ENCODE data around the gene NANOGP8.
"Not testable (repeated sequence)": the region's sequence is repeated elsewhere in the genome, so short reads cannot be mapped to it uniquely, and the experiment has no call there.

Gene NANOGP8

GRCh38 chr15:35085176-35085919 is at the start of gene NANOGP8:
Gene NANOGP8 (minus strand): TSS chr15:35085295. CDS start chr15:35085110, 185 bp downstream.
- not testable (repeated sequence) for DNase-seq

- no peak for DNase-seq
Measured at GRCh38 chr15:35134299-35134698, 49.2 kb upstream of the NANOGP8 start.

- no peak for DNase-seq
Measured at GRCh38 chr15:35130245-35130644, 45.1 kb upstream of the NANOGP8 start.

GRCh38 chr15:35129361-35129760 is 44.3 kb upstream of the NANOGP8 start:
- no peak for DNase-seq

- no peak for DNase-seq
Measured at GRCh38 chr15:35127717-35128116, 42.6 kb upstream of the NANOGP8 start.

- DNase-seq: no peak
Measured at GRCh38 chr15:35126236-35126635, 41.1 kb upstream of the NANOGP8 start.

GRCh38 chr15:35123743-35124142 is 38.6 kb upstream of the NANOGP8 start:
- no peak for DNase-seq

GRCh38 chr15:35121611-35122359 is 36.7 kb upstream of the NANOGP8 start:
- DNase-seq: no peak

- DNase-seq: no peak
Measured at GRCh38 chr15:35120173-35120572, 35.1 kb upstream of the NANOGP8 start.

GRCh38 chr15:35118960-35119359 is 33.9 kb upstream of the NANOGP8 start:
- DNase-seq: no peak

GRCh38 chr15:35117543-35118265 is 32.6 kb upstream of the NANOGP8 start:
- DNase-seq: no peak

- DNase-seq: no peak
Measured at GRCh38 chr15:35115155-35115725, 30.1 kb upstream of the NANOGP8 start.

- no peak for DNase-seq
Measured at GRCh38 chr15:35112346-35112745, 27.3 kb upstream of the NANOGP8 start.

GRCh38 chr15:35111861-35112260 is 26.8 kb upstream of the NANOGP8 start:
- DNase-seq: no peak

- no peak for DNase-seq
Measured at GRCh38 chr15:35108453-35108852, 23.4 kb upstream of the NANOGP8 start.

GRCh38 chr15:35107561-35107960 is 22.5 kb upstream of the NANOGP8 start:
- DNase-seq: no peak

GRCh38 chr15:35107122-35107521 is 22.0 kb upstream of the NANOGP8 start:
- no peak for DNase-seq

- DNase-seq: peak; percentile 17
Measured at GRCh38 chr15:35104526-35105147, 19.5 kb upstream of the NANOGP8 start.

- no peak for DNase-seq
Measured at GRCh38 chr15:35102186-35102585, 17.1 kb upstream of the NANOGP8 start.

GRCh38 chr15:35101335-35101734 is 16.2 kb upstream of the NANOGP8 start:
- no peak for DNase-seq

GRCh38 chr15:35098737-35099136 is 13.6 kb upstream of the NANOGP8 start:
- no peak for DNase-seq

- DNase-seq: no peak
Measured at GRCh38 chr15:35095941-35096340, 10.8 kb upstream of the NANOGP8 start.

- no peak for DNase-seq
Measured at GRCh38 chr15:35092846-35093245, 7.8 kb upstream of the NANOGP8 start.
